Right lobe of liver (tissue), 4 donors: ENCODE results near the gene WNK2.

Experiments
- POLR2A ChIP-seq: fragments of 450-650 bp; IDR thresholded peaks from one replicate; pipeline ENCODE4 v1.6.1; 2017; ENCODE audit warnings: antibody characterized with exemption, mild to moderate bottlenecking
- TF ChIP-seq, protein P1 (sequence below), 4 donors: fragments of 200-600 bp in 3 of 4; fragments of 450-650 bp in 1 of 4; IDR thresholded peaks; one replicate each; pipeline versions ENCODE4 v1.5.1 to v1.8.0; 2016 to 2022; ENCODE audit warnings: antibody characterized with exemption in 4 of 4, mild to moderate bottlenecking in 2 of 4
- donor health status: DM: no; HTN: no; CAD: no.
- donor health status: DM: no; HTN: no; CAD: no.
- donor health status: DM: no; HTN: yes; CAD: no.

DNA sequence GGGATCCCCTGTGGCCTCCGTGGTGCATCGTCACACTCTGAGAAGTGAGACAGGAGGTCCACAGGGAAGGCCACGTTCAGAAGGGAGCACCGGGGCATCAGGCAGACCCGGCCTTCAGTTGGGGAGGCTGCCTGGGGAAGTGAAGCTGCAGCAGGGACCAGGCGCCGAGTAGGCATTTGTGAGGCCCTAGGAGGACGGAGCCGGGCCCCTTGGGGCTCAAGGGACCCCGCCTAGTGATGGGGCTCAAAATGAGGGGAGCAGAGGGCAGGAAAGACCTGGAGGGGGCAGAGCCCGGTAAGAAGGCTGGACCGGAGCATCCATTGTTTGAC is 182.1 kb downstream of the WNK2 start:
- TF ChIP-seq, protein P1, sequence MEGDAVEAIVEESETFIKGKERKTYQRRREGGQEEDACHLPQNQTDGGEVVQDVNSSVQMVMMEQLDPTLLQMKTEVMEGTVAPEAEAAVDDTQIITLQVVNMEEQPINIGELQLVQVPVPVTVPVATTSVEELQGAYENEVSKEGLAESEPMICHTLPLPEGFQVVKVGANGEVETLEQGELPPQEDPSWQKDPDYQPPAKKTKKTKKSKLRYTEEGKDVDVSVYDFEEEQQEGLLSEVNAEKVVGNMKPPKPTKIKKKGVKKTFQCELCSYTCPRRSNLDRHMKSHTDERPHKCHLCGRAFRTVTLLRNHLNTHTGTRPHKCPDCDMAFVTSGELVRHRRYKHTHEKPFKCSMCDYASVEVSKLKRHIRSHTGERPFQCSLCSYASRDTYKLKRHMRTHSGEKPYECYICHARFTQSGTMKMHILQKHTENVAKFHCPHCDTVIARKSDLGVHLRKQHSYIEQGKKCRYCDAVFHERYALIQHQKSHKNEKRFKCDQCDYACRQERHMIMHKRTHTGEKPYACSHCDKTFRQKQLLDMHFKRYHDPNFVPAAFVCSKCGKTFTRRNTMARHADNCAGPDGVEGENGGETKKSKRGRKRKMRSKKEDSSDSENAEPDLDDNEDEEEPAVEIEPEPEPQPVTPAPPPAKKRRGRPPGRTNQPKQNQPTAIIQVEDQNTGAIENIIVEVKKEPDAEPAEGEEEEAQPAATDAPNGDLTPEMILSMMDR (IDR thresholded peaks at IDR 0.05), result no peak
- TF ChIP-seq POLR2A, result no peak
